ENCODE data around the gene TIMM13.
"Not testable (repeated sequence)": the region's sequence is repeated elsewhere in the genome, so short reads cannot be mapped to it uniquely, and the experiment has no call there.

TIMM13 gene

DNA sequence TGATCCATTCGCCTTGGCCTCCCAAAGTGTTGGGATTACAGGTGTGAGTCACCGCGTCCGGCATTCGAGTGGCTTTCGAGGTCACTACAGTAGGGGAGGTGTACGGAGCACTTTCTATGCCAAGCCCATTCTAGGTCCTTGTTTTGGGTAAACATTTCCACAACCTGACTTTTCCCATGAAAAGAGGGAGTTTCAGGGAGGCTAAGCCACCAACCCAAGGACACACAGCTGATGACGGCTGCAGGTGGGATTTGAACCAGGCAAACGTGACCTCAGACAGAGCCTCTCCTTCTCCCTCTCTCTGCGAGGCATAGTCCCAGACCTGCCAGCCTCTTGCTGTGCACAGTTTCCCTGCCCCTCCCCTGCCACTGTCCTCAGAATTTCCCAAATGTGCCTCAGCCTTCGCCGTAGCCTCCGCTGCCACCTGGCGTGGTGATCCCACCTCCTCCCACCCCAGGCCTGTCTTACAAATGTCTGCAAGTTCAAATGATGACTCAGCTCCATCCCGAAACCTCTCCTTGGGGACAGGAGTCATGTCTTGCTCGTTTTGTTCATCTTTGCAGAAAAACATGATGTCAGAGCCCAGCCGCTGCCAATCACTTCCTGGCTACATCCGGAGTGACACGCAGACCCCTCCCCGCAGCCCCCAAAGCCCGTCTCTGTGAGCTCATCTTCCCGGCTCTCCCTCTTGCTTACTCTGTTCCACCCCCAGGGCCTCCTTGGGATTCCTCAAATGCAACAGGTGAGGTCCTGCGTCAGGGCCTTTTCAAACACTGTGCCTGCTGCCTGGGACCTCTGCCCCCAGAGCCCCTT lies 41.9 kb upstream of the TIMM13 start:
- H3K4me2 ChIP-seq (ENCODE audit: insufficient read depth, low read length) = no peak overlapping the region
- peak overlapping the region; percentile 14; the same call in 1 of the 2 replicates for H3K27ac ChIP-seq (ENCODE audit: low read length)

DNA sequence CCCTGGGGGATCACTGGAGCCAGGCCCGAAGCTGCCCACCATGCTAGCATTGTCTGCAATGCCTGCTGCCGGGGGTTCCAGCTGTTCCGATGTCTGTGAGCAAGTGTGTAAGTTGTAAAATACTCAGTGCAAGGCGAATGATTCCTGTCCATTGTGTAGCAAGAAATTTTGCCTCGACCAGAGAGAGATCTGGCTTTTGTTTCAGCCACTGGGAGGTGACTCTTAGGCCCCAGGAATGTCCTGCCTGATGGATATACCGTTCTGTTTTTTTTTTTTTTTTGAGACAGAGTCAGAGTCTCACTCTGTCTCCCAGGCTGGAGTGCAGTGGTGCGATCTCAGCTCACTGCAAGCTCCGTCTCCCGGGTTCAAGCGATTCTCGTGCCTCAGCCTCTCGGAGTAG lies 41.2 kb upstream of the TIMM13 start:
- Histone ChIP-seq H3K36me3 (ENCODE audit: insufficient read depth, low read length) (no peaks in the 10 kb centered on the region), H3K4me1 (ENCODE audit: insufficient read depth, low read length) (peaks cover 6% of the 10 kb centered on the region), H3K27me3 (ENCODE audit: insufficient read depth, low read length, poor library complexity) (no peaks in the 10 kb centered on the region), H3K9me3 (ENCODE audit: insufficient read depth, low read length, severe bottlenecking) (no peaks in the 10 kb centered on the region), H4K20me1 (ENCODE audit: insufficient read depth, low read length) (no peaks in the 10 kb centered on the region), H3K9ac (ENCODE audit: low read depth, low read length) (no peak overlapping the region), H3K4me3 (ENCODE audit: low read depth in 1 of 2, low read length in 2 of 2) (no peak overlapping the region), H3K79me2 (ENCODE audit: insufficient read depth, low read length) (no peaks in the 10 kb centered on the region), H2AFZ (ENCODE audit: low read depth, low read length) (no peak overlapping the region), H3K4me2 (ENCODE audit: insufficient read depth, low read length) (no peak overlapping the region), H3K27ac (ENCODE audit: low read length) (no peak overlapping the region)
- no peak for DNase-seq
- no peak for ATAC-seq (ENCODE audit: insufficient read depth, low read depth)
- TF ChIP-seq EZH2 (IDR thresholded peaks at IDR 0.05; ENCODE audit: borderline replicate concordance, low read depth, low read length, severe bottlenecking) = no peak
- TF ChIP-seq, protein P1, sequence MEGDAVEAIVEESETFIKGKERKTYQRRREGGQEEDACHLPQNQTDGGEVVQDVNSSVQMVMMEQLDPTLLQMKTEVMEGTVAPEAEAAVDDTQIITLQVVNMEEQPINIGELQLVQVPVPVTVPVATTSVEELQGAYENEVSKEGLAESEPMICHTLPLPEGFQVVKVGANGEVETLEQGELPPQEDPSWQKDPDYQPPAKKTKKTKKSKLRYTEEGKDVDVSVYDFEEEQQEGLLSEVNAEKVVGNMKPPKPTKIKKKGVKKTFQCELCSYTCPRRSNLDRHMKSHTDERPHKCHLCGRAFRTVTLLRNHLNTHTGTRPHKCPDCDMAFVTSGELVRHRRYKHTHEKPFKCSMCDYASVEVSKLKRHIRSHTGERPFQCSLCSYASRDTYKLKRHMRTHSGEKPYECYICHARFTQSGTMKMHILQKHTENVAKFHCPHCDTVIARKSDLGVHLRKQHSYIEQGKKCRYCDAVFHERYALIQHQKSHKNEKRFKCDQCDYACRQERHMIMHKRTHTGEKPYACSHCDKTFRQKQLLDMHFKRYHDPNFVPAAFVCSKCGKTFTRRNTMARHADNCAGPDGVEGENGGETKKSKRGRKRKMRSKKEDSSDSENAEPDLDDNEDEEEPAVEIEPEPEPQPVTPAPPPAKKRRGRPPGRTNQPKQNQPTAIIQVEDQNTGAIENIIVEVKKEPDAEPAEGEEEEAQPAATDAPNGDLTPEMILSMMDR (IDR thresholded peaks at IDR 0.05; ENCODE audit: borderline replicate concordance, extremely low read depth, low read length, poor library complexity, severe bottlenecking) = no peak

More for the DNA sequence above, 41.9 kb upstream of the TIMM13 start:
- Histone ChIP-seq H2AFZ (ENCODE audit: low read depth, low read length) (no peak overlapping the region), H3K4me3 (ENCODE audit: low read depth in 1 of 2, low read length in 2 of 2) (no peak overlapping the region), H3K9me3 (ENCODE audit: insufficient read depth, low read length, severe bottlenecking) (no peaks in the 10 kb centered on the region), H4K20me1 (ENCODE audit: insufficient read depth, low read length) (no peaks in the 10 kb centered on the region), H3K79me2 (ENCODE audit: insufficient read depth, low read length) (no peaks in the 10 kb centered on the region), H3K4me1 (ENCODE audit: insufficient read depth, low read length) (peaks cover 11% of the 10 kb centered on the region), H3K27me3 (ENCODE audit: insufficient read depth, low read length, poor library complexity) (no peaks in the 10 kb centered on the region), H3K9ac (ENCODE audit: low read depth, low read length) (no peak overlapping the region), H3K36me3 (ENCODE audit: insufficient read depth, low read length) (no peaks in the 10 kb centered on the region)
- TF ChIP-seq, protein P1 (IDR thresholded peaks at IDR 0.05; ENCODE audit: borderline replicate concordance, extremely low read depth, low read length, poor library complexity, severe bottlenecking) = no peak
- no peak for TF ChIP-seq EZH2 (IDR thresholded peaks at IDR 0.05; ENCODE audit: borderline replicate concordance, low read depth, low read length, severe bottlenecking)
- 0 out of 3 replicates have a peak, but pooled peaks have one; percentile 7 for ATAC-seq (ENCODE audit: insufficient read depth, low read depth)
- DNase-seq = peak; percentile 39

DNA sequence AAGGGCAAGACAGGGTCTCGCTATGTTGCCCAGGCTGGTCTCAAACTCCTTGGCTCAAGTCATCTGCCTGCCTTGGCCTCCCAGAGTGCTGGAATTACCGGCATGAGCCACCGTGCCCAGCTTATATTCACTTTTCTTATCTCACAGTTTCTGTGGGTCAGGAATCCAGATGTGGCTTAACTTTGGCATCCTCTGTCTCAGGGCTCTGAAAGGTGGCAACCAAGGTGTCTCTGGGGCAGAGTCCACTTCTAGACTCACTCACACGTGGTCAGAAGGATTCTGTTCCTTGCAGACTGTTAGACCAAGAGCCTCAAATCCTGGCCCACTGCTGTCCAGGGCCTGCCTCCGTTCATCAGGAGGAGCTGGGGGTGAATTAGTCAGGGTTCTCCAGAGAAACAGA lies 37.0 kb upstream of the TIMM13 start:
- H3K27ac ChIP-seq (ENCODE audit: low read length) = no peak overlapping the region
- H3K4me1 ChIP-seq (ENCODE audit: insufficient read depth, low read length) = peaks cover 5% of the 10 kb centered on the region
- no peak for ATAC-seq (ENCODE audit: insufficient read depth, low read depth)
- no peak for DNase-seq
- H3K36me3 ChIP-seq (ENCODE audit: insufficient read depth, low read length) = no peaks in the 10 kb centered on the region
- H3K27me3 ChIP-seq (ENCODE audit: insufficient read depth, low read length, poor library complexity) = no peaks in the 10 kb centered on the region
- H3K4me2 ChIP-seq (ENCODE audit: insufficient read depth, low read length) = no peak overlapping the region
- H3K9ac ChIP-seq (ENCODE audit: low read depth, low read length) = no peak overlapping the region
- no peaks in the 10 kb centered on the region for H4K20me1 ChIP-seq (ENCODE audit: insufficient read depth, low read length)
- H3K4me3 ChIP-seq (ENCODE audit: low read depth in 1 of 2, low read length in 2 of 2) = no peak overlapping the region
- H2AFZ ChIP-seq (ENCODE audit: low read depth, low read length) = no peak overlapping the region
- H3K9me3 ChIP-seq (ENCODE audit: insufficient read depth, low read length, severe bottlenecking) = no peaks in the 10 kb centered on the region
- no peak for TF ChIP-seq EZH2 (IDR thresholded peaks at IDR 0.05; ENCODE audit: borderline replicate concordance, low read depth, low read length, severe bottlenecking)
- TF ChIP-seq, protein P1 (IDR thresholded peaks at IDR 0.05; ENCODE audit: borderline replicate concordance, extremely low read depth, low read length, poor library complexity, severe bottlenecking) = no peak
- no peaks in the 10 kb centered on the region for H3K79me2 ChIP-seq (ENCODE audit: insufficient read depth, low read length)

DNA sequence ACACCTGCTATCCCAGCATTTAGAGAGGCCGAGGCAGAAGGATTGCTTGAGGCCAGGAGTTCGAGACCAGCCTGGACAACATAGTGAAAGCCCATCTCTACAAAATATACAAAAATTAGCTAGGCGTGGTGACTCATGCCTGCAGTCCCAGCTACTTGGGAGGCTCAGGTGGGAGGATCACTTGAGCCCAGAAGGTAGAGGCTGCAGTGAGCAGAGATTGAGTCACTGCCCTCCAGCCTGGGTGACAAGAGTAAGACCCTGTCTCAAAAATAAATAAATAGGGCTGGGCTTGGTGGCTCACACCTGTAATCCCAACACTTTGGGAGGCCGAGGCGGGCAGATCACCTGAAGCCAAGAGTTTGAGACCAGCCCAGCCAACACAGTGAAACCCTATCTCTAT lies 36.3 kb upstream of the TIMM13 start:
- not testable (repeated sequence) for H4K20me1 ChIP-seq (ENCODE audit: insufficient read depth, low read length); ATAC-seq (ENCODE audit: insufficient read depth, low read depth); H3K9me3 ChIP-seq (ENCODE audit: insufficient read depth, low read length, severe bottlenecking); H3K4me2 ChIP-seq (ENCODE audit: insufficient read depth, low read length); H2AFZ ChIP-seq (ENCODE audit: low read depth, low read length); DNase-seq; H3K4me3 ChIP-seq (ENCODE audit: low read depth in 1 of 2, low read length in 2 of 2); H3K4me1 ChIP-seq (ENCODE audit: insufficient read depth, low read length); H3K27me3 ChIP-seq (ENCODE audit: insufficient read depth, low read length, poor library complexity); H3K79me2 ChIP-seq (ENCODE audit: insufficient read depth, low read length); H3K27ac ChIP-seq (ENCODE audit: low read length); H3K9ac ChIP-seq (ENCODE audit: low read depth, low read length); H3K36me3 ChIP-seq (ENCODE audit: insufficient read depth, low read length)
